Mucosa of descending colon (tissue), 3 donors: ENCODE data around the gene KEL. TPM values are rescaled to one million over a fixed set of nuclear protein-coding genes. Genes with fewer than 3 reads are reported as not detected.

ENCODE experiments used
- ATAC-seq: fragments of 200-7000 bp; cut with Tn5 transposase; one replicate; pipeline ENCODE4 v1.9.1; 2020; ENCODE audit warnings: mild to moderate bottlenecking, moderate library complexity
- DNase-seq, 3 donors: peaks; one replicate each; pipeline ENCODE4 v3.0.0-alpha.2; 2020
- H3K36me3 ChIP-seq: fragments of 200-600 bp; one replicate; pipeline ENCODE4 v1.8.0; 2021; ENCODE audit warnings: low read depth, mild to moderate bottlenecking
- H3K4me1 ChIP-seq: fragments of 200-600 bp; one replicate; pipeline ENCODE4 v1.8.0; 2021; ENCODE audit warnings: low read depth, mild to moderate bottlenecking
- H3K4me3 ChIP-seq: fragments of 200-600 bp; one replicate; pipeline ENCODE4 v1.8.0; 2021; ENCODE audit warnings: mild to moderate bottlenecking
- H3K9me3 ChIP-seq: fragments of 200-600 bp; one replicate; pipeline ENCODE4 v1.8.0; 2021; ENCODE audit warnings: mild to moderate bottlenecking
- CTCF ChIP-seq: fragments of 200-600 bp; IDR thresholded peaks from one replicate; pipeline ENCODE4 v1.8.0; 2022; ENCODE audit warnings: antibody characterized with exemption, mild to moderate bottlenecking
- intact Hi-C, 2 donors: fragments of 100-400 bp; cut with DNase I in 1 of 2; cut with micrococcal nuclease in 1 of 2; formaldehyde crosslinking; loops; one replicate each; pipeline versions ENCODE4 v1.11.0 to v1.11.1; 2022; cut with DNase I, micrococcal nuclease
- total RNA-seq, 3 donors: library from RNA; stranded (reverse); fragmentation: NEBNext Ultra II Directional in 2 of 3; extraction: Animal tissue kit (Norgen Biotek cat#: 25700) in 2 of 3; gene quantifications; one replicate each; pipeline versions ENCODE4 v1.2.1 to v1.2.4, GENCODE V29; 2021 to 2023
- donor health status: DM: no; HTN: no; CAD: no; lungs with moderate emphysema.
- donor health status: DM: no; HTN: no; CAD: no.
- donor health status: DM: no; HTN: yes; CAD: no.

KEL gene
- total RNA-seq, 3 donors from 2014 or later = 0.55 TPM; not detected in 2

- peaks cover 6% of the 10 kb centered on the region for H3K9me3 ChIP-seq
- no peak for DNase-seq
- H3K36me3 ChIP-seq = no peaks in the 10 kb centered on the region
- no peak overlapping the region for H3K4me3 ChIP-seq
- intact Hi-C loops = no loop called here
- ATAC-seq = no peak
- TF ChIP-seq CTCF = no peak
- no peaks in the 10 kb centered on the region for H3K4me1 ChIP-seq
Measured at GRCh38 chr7:142950235-142950634, 11.9 kb downstream of the KEL start.

GRCh38 chr7:142948603-142949002, 13.6 kb downstream of the KEL start:
- TF ChIP-seq CTCF = no peak
- no peak for DNase-seq
- intact Hi-C loops = no loop called here
- H3K4me3 ChIP-seq = no peak overlapping the region
- no peaks in the 10 kb centered on the region for H3K9me3 ChIP-seq
- no peak for ATAC-seq
- H3K36me3 ChIP-seq = no peaks in the 10 kb centered on the region
- H3K4me1 ChIP-seq = no peaks in the 10 kb centered on the region

GRCh38 chr7:142945001-142945400, 17.2 kb downstream of the KEL start:
- DNase-seq (no peak), ATAC-seq (no peak)
- no peak for TF ChIP-seq CTCF
- Histone ChIP-seq H3K4me3 (no peak overlapping the region), H3K9me3 (no peaks in the 10 kb centered on the region), H3K4me1 (no peaks in the 10 kb centered on the region), H3K36me3 (no peaks in the 10 kb centered on the region)
- intact Hi-C loops = no loop called here

GRCh38 chr7:142943706-142944268, 18.4 kb downstream of the KEL start:
- Histone ChIP-seq H3K9me3 (no peaks in the 10 kb centered on the region), H3K4me3 (no peak overlapping the region), H3K36me3 (no peaks in the 10 kb centered on the region), H3K4me1 (no peaks in the 10 kb centered on the region)
- ATAC-seq (no peak), DNase-seq (no peak)
- no peak for TF ChIP-seq CTCF
- intact Hi-C loops = no loop called here

- ATAC-seq (no peak), DNase-seq (no peak)
- no peak for TF ChIP-seq CTCF
- no peak overlapping the region for H3K4me3 ChIP-seq
- H3K4me1 ChIP-seq = no peaks in the 10 kb centered on the region
- H3K9me3 ChIP-seq = no peaks in the 10 kb centered on the region
- H3K36me3 ChIP-seq = no peaks in the 10 kb centered on the region
- intact Hi-C loops = no loop called here
Measured at GRCh38 chr7:142942746-142943145, 19.4 kb downstream of the KEL start.

- Histone ChIP-seq H3K9me3 (no peaks in the 10 kb centered on the region), H3K4me1 (no peaks in the 10 kb centered on the region), H3K4me3 (no peak overlapping the region), H3K36me3 (no peaks in the 10 kb centered on the region)
- no peak for TF ChIP-seq CTCF
- intact Hi-C loops = no loop called here
- ATAC-seq (no peak), DNase-seq (no peak)
Measured at GRCh38 chr7:142941541-142941940, 20.6 kb downstream of the KEL start.
